Panc1 (cell line): ENCODE data around the gene ARID1A. TPM values are rescaled to one million over a fixed set of nuclear protein-coding genes. Genes with fewer than 3 reads are reported as not detected.

Experiments
- ATAC-seq: fragments of 200-7000 bp; cut with Tn5 transposase; 2 replicates; pipeline ENCODE4 v1.9.1; 2020; ENCODE audit warnings: mild to moderate bottlenecking, moderate library complexity
- BruUV-seq: library from RNA; stranded (reverse); fragments of 400-500 nt; replicated peaks from 2 replicates; lab custom pipeline; 2021; lab: Mats Ljungman, UMichigan
- CTCF ChIA-PET: fragments of 300-600 bp; sonication (Branson Sonifier 250); formaldehyde crosslinking; loops from one replicate; lab custom pipeline; 2022; ENCODE audit warnings: antibody characterized with exemption; lab: Charles Lee
- POLR2A ChIA-PET: fragments of 300-600 bp; sonication (Branson Sonifier 250); formaldehyde crosslinking; loops from one replicate; lab custom pipeline; 2022; ENCODE audit warnings: antibody characterized with exemption; lab: Charles Lee
- DNase-seq: peaks from one replicate; pipeline ENCODE4 v3.0.0-alpha.2; 2010; ENCODE audit warnings: low read depth, low spot score
- H3K27ac ChIP-seq: 2 replicates; pipeline ENCODE4 v1.5.1; 2011; ENCODE audit warnings: mild to moderate bottlenecking, low read length, inconsistent platforms
- H3K27me3 ChIP-seq: fragments of 200-500 bp; sonication (Bioruptor generic); 2 replicates; pipeline ENCODE4 v1.6.0; 2014; ENCODE audit warnings: low read length, inconsistent platforms; ENCODE audit not compliant: control insufficient read depth, insufficient read depth
- H3K36me3 ChIP-seq: fragments of 200-500 bp; sonication (Bioruptor generic); 2 replicates; pipeline ENCODE4 v1.5.1; 2014; ENCODE audit warnings: inconsistent platforms, mild to moderate bottlenecking, low read length, moderate library complexity; ENCODE audit not compliant: control insufficient read depth, insufficient read depth
- H3K4me1 ChIP-seq: 2 replicates; pipeline ENCODE4 v1.5.1; 2011; ENCODE audit warnings: inconsistent platforms, mild to moderate bottlenecking, low read length, moderate library complexity; ENCODE audit not compliant: control insufficient read depth, insufficient read depth
- H3K4me3 ChIP-seq, 2 experiments: 2 replicates each; pipeline ENCODE4 v1.5.1; 2011 to 2012; ENCODE audit warnings: low read depth in 2 of 2, low read length in 2 of 2, mild to moderate bottlenecking in 2 of 2, inconsistent platforms in 1 of 2, moderate library complexity in 1 of 2
- H3K9me3 ChIP-seq: fragments of 200-500 bp; sonication (Bioruptor generic); 2 replicates; pipeline ENCODE4 v1.5.1; 2014; ENCODE audit warnings: low read depth, mild to moderate bottlenecking, inconsistent platforms, low read length, moderate library complexity; ENCODE audit not compliant: control insufficient read depth, insufficient read depth
- CTCF ChIP-seq: fragments of 450-650 bp; IDR thresholded peaks from 2 replicates; pipeline ENCODE4 v1.5.1; 2017; ENCODE audit warnings: mild to moderate bottlenecking
- POLR2AphosphoS5 ChIP-seq: IDR thresholded peaks from 2 replicates; pipeline ENCODE4 v1.6.1; 2012; ENCODE audit warnings: mild to moderate bottlenecking, low read depth, low read length, moderate library complexity
- REST ChIP-seq, 2 experiments: IDR thresholded peaks; 2 replicates each; pipeline ENCODE4 v1.6.1; 2011 to 2012; ENCODE audit warnings: low read depth in 2 of 2, control low read depth in 1 of 2, low read length in 1 of 2, mild to moderate bottlenecking in 1 of 2, moderate library complexity in 1 of 2; ENCODE audit not compliant: insufficient read depth in 1 of 2
- SIN3A ChIP-seq: IDR thresholded peaks from 2 replicates; pipeline ENCODE4 v1.6.1; 2012; ENCODE audit warnings: low read depth, mild to moderate bottlenecking, low read length, moderate library complexity, borderline replicate concordance; ENCODE audit not compliant: insufficient read depth
- TCF7L2 ChIP-seq: IDR thresholded peaks from 2 replicates; pipeline ENCODE4 v1.6.1; 2011; ENCODE audit warnings: mild to moderate bottlenecking, low read depth, low read length, inconsistent platforms
- in situ Hi-C: cut with HindIII; loops from 2 replicates; pipeline ENCODE4 v1.10.0; 2016; ENCODE audit warnings: low sequenced_read_pairs, low pct_unique_long_range_greater_than_20kb
- intact Hi-C: fragments of 100-400 bp; cut with micrococcal nuclease; formaldehyde crosslinking; loops from one replicate; pipeline ENCODE4 v1.10.0; 2022; ENCODE audit not compliant: unreplicated experiment
- total RNA-seq: library from RNA; stranded (reverse); gene quantifications from one replicate; pipeline ENCODE4 v1.2.1, GENCODE V29; 2021; ENCODE audit not compliant: unreplicated experiment

Gene ARID1A
- total RNA-seq, 1 experiment from 2014 or later: 110 TPM

GRCh38 chr1:26784886-26785285 is 89.1 kb downstream of the ARID1A start (continued):
- no peak for TF ChIP-seq CTCF

- TF ChIP-seq CTCF: no peak
- TF ChIP-seq SIN3A: no peak
- TF ChIP-seq POLR2AphosphoS5: no peak
- no peak for TF ChIP-seq TCF7L2
- no peak for TF ChIP-seq REST (IDR thresholded peaks at IDR 0.05; ENCODE audit: insufficient read depth in 1 of 2, low read depth in 2 of 2, low read length in 1 of 2)
- Histone ChIP-seq H3K4me1 (peaks cover 79% of the 10 kb centered on the region), H3K27ac (peak overlapping the region; percentile 100), H3K36me3 (peaks cover 18% of the 10 kb centered on the region), H3K9me3 (no peaks in the 10 kb centered on the region), H3K27me3 (no peaks in the 10 kb centered on the region), H3K4me3 (no peak overlapping the region)
- ChIA-PET CTCF (interaction anchor here (0.6 to 1.4 kb wide), 2 partner anchors 109 to 186 kb away, joined by 3 read pairs; no protein-coding TSS in a partner anchor), POLR2A (interaction anchor here (0.6 to 0.7 kb wide), 2 partner anchors 63 to 132 kb away, joined by 3 to 15 read pairs; no protein-coding TSS in a partner anchor)
- in situ Hi-C loops: loop anchor here (5.0 kb wide), 1 partner anchor 184 kb away; no protein-coding TSS in a partner anchor
- intact Hi-C loops: loop anchor here (5.0 kb wide), 1 partner anchor 89 kb away; the partner anchor contains the start of gene ARID1A
- ATAC-seq (no peak), DNase-seq (no peak)
- no TSS peak for BruUV-seq
Measured at GRCh38 chr1:26785611-26786436, 90.0 kb downstream of the ARID1A start.
